Dendritic cell treated with granulocyte-macrophage colony-stimulating factor and Interleukin-4, amounts not matched to agents 40 ng/mL and 50 ng/mL, for 4 days (primary cell): Measurements from ENCODE around the gene AFAP1L1.

Source experiments
- H3K27ac Mint-ChIP-seq: one replicate; pipeline ENCODE4 v1.8.0; 2022; ENCODE audit warnings: mild to moderate bottlenecking, mixed read lengths
- H3K27me3 Mint-ChIP-seq: one replicate; pipeline ENCODE4 v1.8.0; 2022; ENCODE audit warnings: mild to moderate bottlenecking, mixed read lengths
- H3K36me3 Mint-ChIP-seq: one replicate; pipeline ENCODE4 v1.8.0; 2022; ENCODE audit warnings: low read depth, mixed read lengths
- H3K4me1 Mint-ChIP-seq: one replicate; pipeline ENCODE4 v1.8.0; 2022; ENCODE audit warnings: low read depth, mixed read lengths
- H3K4me3 Mint-ChIP-seq: one replicate; pipeline ENCODE4 v1.8.0; 2022; ENCODE audit warnings: mild to moderate bottlenecking, moderate library complexity, mixed read lengths
- H3K9me3 Mint-ChIP-seq: one replicate; pipeline ENCODE4 v1.8.0; 2022; ENCODE audit warnings: mixed read lengths
- intact Hi-C: fragments of 100-400 bp; cut with micrococcal nuclease; formaldehyde crosslinking; loops from one replicate; pipeline ENCODE4 v1.15.0; 2022

The AFAP1L1 gene

GRCh38 chr5:149362541-149362940, 90.9 kb downstream of the AFAP1L1 start:
- no peak overlapping the region for H3K4me3 Mint-ChIP-seq
- intact Hi-C loops: no loop called here
- H3K27ac Mint-ChIP-seq: no peak overlapping the region
- H3K9me3 Mint-ChIP-seq: no peaks in the 10 kb centered on the region
- H3K27me3 Mint-ChIP-seq: no peaks in the 10 kb centered on the region
- H3K4me1 Mint-ChIP-seq: peaks cover 59% of the 10 kb centered on the region
- H3K36me3 Mint-ChIP-seq: peaks cover 32% of the 10 kb centered on the region

- Mint-ChIP-seq H3K27ac (no peak overlapping the region), H3K36me3 (peaks cover 34% of the 10 kb centered on the region), H3K4me1 (peaks cover 56% of the 10 kb centered on the region), H3K9me3 (no peaks in the 10 kb centered on the region), H3K4me3 (no peak overlapping the region), H3K27me3 (no peaks in the 10 kb centered on the region)
- intact Hi-C loops: no loop called here
Observed at GRCh38 chr5:149363358-149363757, 91.7 kb downstream of the AFAP1L1 start.

DNA sequence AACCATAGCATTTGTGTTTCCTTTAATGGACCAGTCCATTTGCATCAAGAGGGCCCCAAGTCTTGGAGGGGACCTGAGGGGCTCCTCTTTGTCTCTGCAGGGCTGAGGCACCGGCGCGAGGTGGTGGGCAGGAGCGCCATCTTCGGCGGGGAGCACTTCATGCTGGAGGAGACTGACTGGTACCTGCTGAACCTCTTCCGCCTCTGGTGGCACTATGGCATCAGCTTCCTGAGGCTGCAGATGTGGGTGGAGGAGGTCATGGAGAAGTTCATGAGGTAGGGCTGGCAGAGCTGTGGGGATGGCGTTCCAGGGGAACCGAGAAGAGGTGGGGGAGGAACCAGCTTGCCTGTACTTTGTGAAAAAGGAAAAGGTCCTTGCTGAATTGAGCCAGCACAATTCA, 92.3 kb downstream of the AFAP1L1 start:
- peaks cover 36% of the 10 kb centered on the region for H3K36me3 Mint-ChIP-seq
- H3K27me3 Mint-ChIP-seq: no peaks in the 10 kb centered on the region

GRCh38 chr5:149364719-149365118, 93.1 kb downstream of the AFAP1L1 start:
- Mint-ChIP-seq H3K27ac (no peak overlapping the region), H3K36me3 (peaks cover 36% of the 10 kb centered on the region), H3K4me3 (no peak overlapping the region), H3K4me1 (peaks cover 42% of the 10 kb centered on the region), H3K9me3 (no peaks in the 10 kb centered on the region), H3K27me3 (no peaks in the 10 kb centered on the region)
- intact Hi-C loops: no loop called here

More for the DNA sequence above, 92.3 kb downstream of the AFAP1L1 start:
- no peaks in the 10 kb centered on the region for H3K9me3 Mint-ChIP-seq
- intact Hi-C loops: no loop called here
- H3K4me1 Mint-ChIP-seq: peaks cover 50% of the 10 kb centered on the region
- H3K4me3 Mint-ChIP-seq: no peak overlapping the region
- no peak overlapping the region for H3K27ac Mint-ChIP-seq

DNA sequence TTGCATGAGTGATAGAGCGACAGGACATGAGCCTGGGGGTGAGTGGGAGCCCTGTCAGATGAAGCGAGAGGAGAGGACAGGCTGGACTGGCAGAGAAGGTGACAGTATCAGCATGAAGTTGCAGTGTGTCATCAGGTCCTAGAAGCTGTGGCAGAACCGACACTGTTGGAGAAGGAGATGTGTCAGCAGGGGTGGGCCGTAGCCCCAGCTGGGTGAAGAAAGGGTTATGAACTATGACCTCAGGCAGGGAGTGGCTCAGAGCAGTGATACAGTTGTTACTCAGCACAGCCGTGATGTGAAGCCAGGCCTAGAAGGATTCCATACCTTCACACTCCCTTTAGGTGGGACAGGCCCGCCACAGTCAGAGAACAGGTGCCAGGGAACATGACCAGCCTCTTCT, 93.8 kb downstream of the AFAP1L1 start:
- H3K9me3 Mint-ChIP-seq: no peaks in the 10 kb centered on the region
- H3K27me3 Mint-ChIP-seq: no peaks in the 10 kb centered on the region
- H3K4me3 Mint-ChIP-seq: no peak overlapping the region
- peaks cover 36% of the 10 kb centered on the region for H3K36me3 Mint-ChIP-seq
- peaks cover 35% of the 10 kb centered on the region for H3K4me1 Mint-ChIP-seq
- no peak overlapping the region for H3K27ac Mint-ChIP-seq
- intact Hi-C loops: no loop called here

DNA sequence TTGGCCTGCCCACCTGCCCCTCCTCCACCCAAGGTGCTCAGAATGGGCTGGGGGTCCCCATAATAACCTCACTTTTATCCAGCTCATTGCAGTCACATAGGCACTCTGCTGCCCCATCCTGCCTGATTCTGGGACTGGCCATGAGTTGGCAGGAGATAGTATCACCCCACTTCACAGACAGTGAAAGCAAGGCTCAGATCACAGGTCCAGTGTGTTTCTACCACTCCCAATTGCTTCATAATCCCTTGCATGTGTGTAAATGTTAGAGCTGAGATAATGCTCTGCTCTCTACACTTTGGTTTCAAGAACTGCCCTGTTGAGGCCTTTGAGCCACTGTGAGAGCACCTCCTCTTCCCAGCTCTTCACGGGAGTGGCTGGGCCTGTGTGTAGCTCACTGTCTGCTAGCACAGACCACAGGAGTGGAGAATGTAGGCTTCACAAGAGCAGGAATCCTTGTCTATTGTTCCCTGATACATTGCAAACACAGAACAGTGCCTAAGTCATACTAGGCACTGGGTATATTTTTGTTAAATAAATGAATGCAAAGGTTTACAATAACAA, 94.6 kb downstream of the AFAP1L1 start:
- no peak overlapping the region for H3K4me3 Mint-ChIP-seq
- H3K27me3 Mint-ChIP-seq: no peaks in the 10 kb centered on the region
- no peak overlapping the region for H3K27ac Mint-ChIP-seq
- peaks cover 30% of the 10 kb centered on the region for H3K4me1 Mint-ChIP-seq
- intact Hi-C loops: no loop called here
- peaks cover 36% of the 10 kb centered on the region for H3K36me3 Mint-ChIP-seq
- H3K9me3 Mint-ChIP-seq: no peaks in the 10 kb centered on the region

DNA sequence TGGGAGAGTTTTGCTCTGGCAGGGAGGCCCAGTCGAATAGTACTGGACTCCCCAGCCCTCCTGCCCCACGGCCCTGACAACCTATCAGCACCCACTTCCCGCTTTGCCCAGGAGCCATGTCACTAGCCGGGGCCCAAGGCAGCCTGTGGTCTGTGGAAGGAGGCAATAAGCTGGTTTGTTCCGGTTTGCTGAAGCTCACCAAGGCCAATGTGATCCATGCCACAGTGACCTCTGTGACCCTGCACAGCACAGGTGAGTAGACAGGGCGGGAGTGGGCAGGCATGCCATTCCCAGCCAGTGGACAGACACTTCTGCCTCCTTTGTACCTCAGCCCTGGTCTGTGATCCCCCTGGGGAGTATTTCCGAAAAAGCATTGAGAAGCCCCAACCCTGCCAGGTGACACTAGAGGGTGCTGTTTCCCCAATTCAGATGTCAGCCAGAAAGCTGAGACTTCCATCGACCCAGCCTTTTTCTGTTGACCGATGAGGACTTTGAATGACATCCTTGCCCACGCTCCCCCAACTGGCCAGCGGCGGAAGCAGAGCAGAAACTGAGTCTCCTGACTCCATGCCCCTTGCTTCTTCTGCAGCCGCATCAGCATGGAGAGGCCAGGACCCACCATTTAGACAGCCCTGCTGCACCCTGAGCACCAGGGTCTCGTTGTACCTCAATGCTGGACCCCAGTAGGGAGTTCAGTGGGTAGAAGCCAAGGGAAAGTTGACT, 95.8 kb downstream of the AFAP1L1 start:
- H3K4me3 Mint-ChIP-seq: no peak overlapping the region
- intact Hi-C loops: no loop called here
- no peak overlapping the region for H3K27ac Mint-ChIP-seq

DNA sequence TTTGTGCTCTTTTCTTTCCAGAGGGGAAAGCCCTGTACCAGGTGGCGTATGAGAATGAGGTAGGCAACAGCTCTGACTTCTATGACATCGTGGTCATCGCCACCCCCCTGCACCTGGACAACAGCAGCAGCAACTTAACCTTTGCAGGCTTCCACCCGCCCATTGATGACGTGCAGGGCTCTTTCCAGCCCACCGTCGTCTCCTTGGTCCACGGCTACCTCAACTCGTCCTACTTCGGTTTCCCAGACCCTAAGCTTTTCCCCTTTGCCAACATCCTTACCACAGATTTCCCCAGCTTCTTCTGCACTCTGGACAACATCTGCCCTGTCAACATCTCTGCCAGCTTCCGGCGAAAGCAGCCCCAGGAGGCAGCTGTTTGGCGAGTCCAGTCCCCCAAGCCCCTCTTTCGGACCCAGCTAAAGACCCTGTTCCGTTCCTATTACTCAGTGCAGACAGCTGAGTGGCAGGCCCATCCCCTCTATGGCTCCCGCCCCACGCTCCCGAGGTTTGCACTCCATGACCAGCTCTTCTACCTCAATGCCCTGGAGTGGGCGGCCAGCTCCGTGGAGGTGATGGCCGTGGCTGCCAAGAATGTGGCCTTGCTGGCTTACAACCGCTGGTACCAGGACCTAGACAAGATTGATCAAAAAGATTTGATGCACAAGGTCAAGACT, 96.5 kb downstream of the AFAP1L1 start:
- intact Hi-C loops: no loop called here
- no peak overlapping the region for H3K27ac Mint-ChIP-seq
- H3K36me3 Mint-ChIP-seq: peaks cover 29% of the 10 kb centered on the region
- no peaks in the 10 kb centered on the region for H3K9me3 Mint-ChIP-seq
- no peak overlapping the region for H3K4me3 Mint-ChIP-seq
- no peaks in the 10 kb centered on the region for H3K27me3 Mint-ChIP-seq
- H3K4me1 Mint-ChIP-seq: peaks cover 22% of the 10 kb centered on the region

More for the DNA sequence above, 95.8 kb downstream of the AFAP1L1 start:
- Mint-ChIP-seq H3K27me3 (no peaks in the 10 kb centered on the region), H3K4me1 (peaks cover 29% of the 10 kb centered on the region), H3K9me3 (no peaks in the 10 kb centered on the region), H3K36me3 (peaks cover 36% of the 10 kb centered on the region)

DNA sequence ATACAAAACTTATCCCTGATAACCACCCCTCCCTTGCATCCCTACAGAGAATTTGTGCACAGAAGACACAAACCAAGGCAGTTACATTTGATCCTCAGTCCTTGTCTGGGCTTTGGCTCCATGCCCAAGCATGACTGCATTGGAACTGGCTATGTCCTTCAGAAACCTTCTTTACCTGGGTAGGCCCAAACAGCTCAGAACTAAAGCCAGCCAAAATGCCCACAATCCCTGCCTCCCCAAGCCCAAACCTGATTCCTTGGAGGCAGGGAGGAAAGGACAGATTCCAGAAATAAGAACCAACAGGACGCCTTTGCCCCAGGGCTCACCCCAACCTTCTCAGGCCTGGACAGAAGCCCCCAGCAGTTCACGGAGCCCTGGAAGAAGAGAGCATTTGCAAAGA, 99.2 kb downstream of the AFAP1L1 start:
- peaks cover 16% of the 10 kb centered on the region for H3K36me3 Mint-ChIP-seq
- H3K27ac Mint-ChIP-seq: no peak overlapping the region

GRCh38 chr5:149371296-149371962, 99.8 kb downstream of the AFAP1L1 start:
- Mint-ChIP-seq H3K27ac (no peak overlapping the region), H3K27me3 (no peaks in the 10 kb centered on the region)

More for the DNA sequence above, 99.2 kb downstream of the AFAP1L1 start:
- intact Hi-C loops: loop anchor here (1.0 kb wide), 1 partner anchor 54 kb away; no protein-coding TSS in a partner anchor
- Mint-ChIP-seq H3K4me3 (no peak overlapping the region), H3K9me3 (no peaks in the 10 kb centered on the region), H3K4me1 (peaks cover 6% of the 10 kb centered on the region), H3K27me3 (no peaks in the 10 kb centered on the region)

DNA sequence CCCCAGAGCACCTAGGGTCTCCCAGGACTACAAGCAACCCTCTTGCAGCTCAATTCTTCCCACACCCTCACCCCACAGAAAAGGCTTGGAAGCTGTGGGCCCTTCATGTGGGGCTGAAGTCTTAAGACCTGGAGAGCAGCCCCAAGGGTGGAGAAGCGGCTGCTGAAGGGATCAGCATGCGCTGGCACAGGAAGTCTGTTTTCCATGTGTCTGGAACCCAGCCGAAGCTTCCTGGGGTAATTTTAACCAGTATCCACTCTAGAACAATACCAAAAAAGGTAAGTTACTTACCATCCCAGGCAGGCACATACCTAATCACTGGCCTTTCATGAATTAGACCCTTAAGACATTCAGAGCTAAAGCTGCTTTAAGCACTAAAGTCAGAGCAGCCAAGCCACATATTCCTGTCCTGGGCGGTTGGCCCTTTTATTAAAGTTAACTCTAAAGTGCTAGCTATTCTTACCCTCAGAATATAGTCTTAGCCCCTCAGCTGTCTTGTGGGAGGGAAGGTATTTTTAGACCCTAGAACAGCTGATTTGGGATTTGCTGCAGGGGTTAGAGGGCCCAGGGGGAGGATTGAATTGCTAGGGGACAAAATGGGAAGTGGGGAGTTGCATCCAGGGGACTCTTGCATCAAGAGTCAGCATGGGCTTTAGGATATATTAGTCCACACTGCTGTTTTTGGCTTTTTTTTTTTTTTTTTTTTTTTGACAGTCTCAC, 100.6 kb downstream of the AFAP1L1 start:
- no peaks in the 10 kb centered on the region for H3K9me3 Mint-ChIP-seq
- H3K27me3 Mint-ChIP-seq: no peaks in the 10 kb centered on the region
- peaks cover 2% of the 10 kb centered on the region for H3K4me1 Mint-ChIP-seq
- intact Hi-C loops: no loop called here
- peaks cover 10% of the 10 kb centered on the region for H3K36me3 Mint-ChIP-seq
- H3K4me3 Mint-ChIP-seq: no peak overlapping the region
- H3K27ac Mint-ChIP-seq: no peak overlapping the region

More at GRCh38 chr5:149371296-149371962, 99.8 kb downstream of the AFAP1L1 start:
- Mint-ChIP-seq H3K36me3 (peaks cover 10% of the 10 kb centered on the region), H3K4me3 (no peak overlapping the region), H3K4me1 (peaks cover 6% of the 10 kb centered on the region), H3K9me3 (no peaks in the 10 kb centered on the region)
- intact Hi-C loops: loop anchor here (1.0 kb wide), 1 partner anchor 54 kb away; no protein-coding TSS in a partner anchor

DNA sequence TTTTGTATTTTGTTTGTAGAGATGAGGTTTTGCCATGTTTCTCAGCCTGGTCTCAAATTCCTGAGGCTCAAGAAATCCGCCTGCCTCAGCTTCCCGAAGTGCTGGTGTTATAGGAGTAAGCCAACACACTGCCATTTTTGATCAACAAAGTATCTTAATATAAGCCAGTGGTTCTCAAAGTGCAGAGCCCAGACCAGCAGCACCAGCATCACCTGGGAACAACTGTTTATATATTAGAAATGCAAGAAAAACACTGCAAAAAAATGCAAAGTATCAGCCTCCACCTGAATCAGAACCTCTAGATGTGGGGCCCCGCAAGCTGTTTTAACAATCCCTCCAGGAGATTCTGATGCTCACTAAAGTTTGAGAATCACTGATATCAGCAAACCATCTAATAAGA, 101.3 kb downstream of the AFAP1L1 start:
- Mint-ChIP-seq H3K4me1 (no peaks in the 10 kb centered on the region), H3K27ac (no peak overlapping the region), H3K36me3 (peaks cover 7% of the 10 kb centered on the region), H3K27me3 (no peaks in the 10 kb centered on the region), H3K4me3 (no peak overlapping the region), H3K9me3 (no peaks in the 10 kb centered on the region)
- intact Hi-C loops: no loop called here

DNA sequence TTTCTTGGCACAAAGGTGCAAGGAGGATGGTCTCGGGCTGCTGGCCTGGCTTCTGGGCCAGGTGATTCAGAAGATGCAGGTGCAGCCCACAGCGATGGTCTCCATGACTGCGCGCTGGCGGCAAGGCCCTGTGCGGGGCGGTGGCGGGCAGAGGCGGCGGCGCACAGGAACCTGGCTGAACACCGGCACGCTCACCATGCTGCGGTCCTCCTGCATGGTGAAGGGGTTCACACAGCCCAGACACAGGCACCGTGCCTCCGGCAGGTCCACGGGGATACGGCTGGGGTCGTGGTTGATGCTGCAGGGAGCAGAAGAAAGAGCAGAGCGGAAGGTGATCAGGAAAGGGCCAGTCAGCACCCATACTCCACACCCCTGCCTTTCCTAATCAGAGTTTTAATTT, 102.6 kb downstream of the AFAP1L1 start:
- Mint-ChIP-seq H3K4me1 (no peaks in the 10 kb centered on the region), H3K9me3 (no peaks in the 10 kb centered on the region), H3K27ac (no peak overlapping the region), H3K4me3 (no peak overlapping the region), H3K36me3 (no peaks in the 10 kb centered on the region), H3K27me3 (no peaks in the 10 kb centered on the region)
- intact Hi-C loops: no loop called here
